Fibroblast of skin of right biceps (primary cell): Measurements from ENCODE around the gene TMEM61.

Experiments used
- DNase-seq: peaks from one replicate; pipeline ENCODE4 v3.0.0-alpha.2; 2013

Gene TMEM61

GRCh38 chr1:55040083-55040932 is 59.9 kb downstream of the TMEM61 start:
- no peak for DNase-seq

- DNase-seq = no peak
These were observed 60.6 kb downstream of the TMEM61 start for GRCh38 chr1:55040933-55041494.

GRCh38 chr1:55041613-55042012 is 61.2 kb downstream of the TMEM61 start:
- no peak for DNase-seq
